OCI-LY7 (cell line): ENCODE data around the gene GRK4. TPM values are rescaled to one million over a fixed set of nuclear protein-coding genes. Genes with fewer than 3 reads are reported as not detected.

Experiments
- BruUV-seq: library from RNA; stranded (reverse); fragments of 400-500 nt; replicated peaks from 2 replicates; lab custom pipeline; 2021; lab: Mats Ljungman, UMichigan
- CTCF ChIA-PET: fragments of 300-600 bp; sonication (Branson Sonifier 250); formaldehyde crosslinking; loops from one replicate; lab custom pipeline; 2022; ENCODE audit warnings: antibody characterized with exemption; ENCODE audit not compliant: unreplicated experiment; lab: Charles Lee
- POLR2A ChIA-PET: fragments of 300-600 bp; sonication (Branson Sonifier 250); formaldehyde crosslinking; loops from one replicate; lab custom pipeline; 2022; ENCODE audit warnings: antibody characterized with exemption; lab: Charles Lee
- DNase-seq: peaks from one replicate; pipeline ENCODE4 v3.0.0-alpha.2; 2015; ENCODE audit warnings: low spot score
- H2AFZ ChIP-seq: fragments of 200-600 bp; sonication (generic), shearing (Covaris generic); 2 replicates; pipeline ENCODE4 v1.6.1; 2014; ENCODE audit warnings: mild to moderate bottlenecking, antibody characterized with exemption, low read length, moderate library complexity
- H3K27ac ChIP-seq: fragments of 200-600 bp; sonication (generic); 2 replicates; pipeline ENCODE4 v1.5.1; 2014; ENCODE audit warnings: mixed run types, low read depth, mild to moderate bottlenecking, moderate library complexity, low read length, inconsistent platforms; ENCODE audit not compliant: poor library complexity, severe bottlenecking
- H3K36me3 ChIP-seq: fragments of 200-600 bp; sonication (generic); 2 replicates; pipeline ENCODE4 v1.6.1; 2014; ENCODE audit warnings: mild to moderate bottlenecking, antibody characterized with exemption, low read length, moderate library complexity, mixed read lengths; ENCODE audit not compliant: insufficient read depth
- H3K4me1 ChIP-seq: fragments of 200-600 bp; sonication (generic); 2 replicates; pipeline ENCODE4 v1.5.1; 2014; ENCODE audit warnings: mild to moderate bottlenecking, low read length; ENCODE audit not compliant: insufficient read depth, poor library complexity, severe bottlenecking
- H3K4me2 ChIP-seq: fragments of 200-600 bp; sonication (generic); 2 replicates; pipeline ENCODE4 v1.6.1; 2014; ENCODE audit warnings: mild to moderate bottlenecking, low read length
- H3K4me3 ChIP-seq: fragments of 200-600 bp; sonication (generic); 2 replicates; pipeline ENCODE4 v1.5.1; 2014; ENCODE audit warnings: mild to moderate bottlenecking, low read depth, low read length; ENCODE audit not compliant: poor library complexity, severe bottlenecking
- H3K79me2 ChIP-seq: fragments of 200-600 bp; sonication (generic); 2 replicates; pipeline ENCODE4 v1.6.1; 2016; ENCODE audit warnings: low read depth, mild to moderate bottlenecking, low read length, moderate library complexity, mixed read lengths; ENCODE audit not compliant: insufficient read depth
- H3K9me2 ChIP-seq: fragments of 200-600 bp; sonication (generic); 2 replicates; pipeline ENCODE4 v1.6.1; 2016; ENCODE audit warnings: mild to moderate bottlenecking, low read length, mixed read lengths; ENCODE audit not compliant: insufficient read depth
- H3K9me3 ChIP-seq: fragments of 200-600 bp; sonication (generic); 2 replicates; pipeline ENCODE4 v1.6.1; 2014; ENCODE audit warnings: mild to moderate bottlenecking, mixed run types, low read length, mixed read lengths
- H4K20me1 ChIP-seq: fragments of 200-600 bp; sonication (generic); 2 replicates; pipeline ENCODE4 v1.6.1; 2014; ENCODE audit warnings: mild to moderate bottlenecking, antibody characterized with exemption, low read length, moderate library complexity, mixed read lengths; ENCODE audit not compliant: insufficient read depth
- CTCF ChIP-seq: fragments of 200-600 bp; sonication (generic); conservative IDR thresholded peaks from 2 replicates; pipeline ENCODE4 v1.5.1; 2014; ENCODE audit warnings: mild to moderate bottlenecking, antibody characterized with exemption, low read length, moderate library complexity, mixed read lengths
- EZH2phosphoT487 ChIP-seq: fragments of 200-600 bp; sonication (generic); IDR thresholded peaks from 2 replicates; pipeline ENCODE4 v1.6.1; 2018; ENCODE audit warnings: low read depth, borderline replicate concordance, mild to moderate bottlenecking, mixed run types, antibody characterized with exemption, low read length, moderate library complexity, mixed read lengths
- intact Hi-C: fragments of 100-400 bp; cut with micrococcal nuclease; formaldehyde crosslinking; loops from one replicate; pipeline ENCODE4 v1.10.0; 2022; ENCODE audit not compliant: unreplicated experiment
- total RNA-seq, 2 experiments: library from RNA; depleted of rRNA in 1 of 2; stranded (reverse); fragments of >200 nt in 1 of 2; shearing (Covaris generic) in 1 of 2; gene quantifications; 2 replicates each; pipeline ENCODE4 v1.2.3, GENCODE V29; 2014 to 2022

Gene GRK4
- total RNA-seq, 2 experiments from 2014 or later = 6.5 to 9.1 TPM

DNA sequence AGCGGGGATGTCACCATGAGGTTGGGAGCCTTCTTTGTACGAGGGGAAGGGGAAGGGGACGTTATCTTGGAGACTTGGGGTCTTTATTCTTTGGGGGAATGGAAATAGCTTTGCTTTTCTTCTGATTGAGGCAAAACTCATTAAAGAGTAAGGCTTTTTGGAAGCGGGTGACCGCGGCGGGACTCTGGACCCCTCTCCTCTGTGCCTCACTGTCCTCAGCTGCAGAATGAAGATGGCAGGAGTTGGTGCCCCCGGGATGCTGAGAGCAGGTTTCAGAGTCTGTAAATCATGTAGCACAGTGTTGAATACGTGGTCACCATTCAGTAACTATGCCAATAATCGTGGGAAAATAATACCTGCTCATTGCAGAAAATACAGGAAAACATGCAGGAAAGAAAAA is 78.9 kb downstream of the GRK4 start:
- TF ChIP-seq CTCF (no peak), EZH2phosphoT487 (no peak)
- H3K9me3 ChIP-seq = no peaks in the 10 kb centered on the region
- H3K4me3 ChIP-seq = peak overlapping the region; percentile 52
- H3K4me2 ChIP-seq = peak overlapping the region; percentile 56
- H4K20me1 ChIP-seq = no peaks in the 10 kb centered on the region
- intact Hi-C loops = no loop called here
- H3K36me3 ChIP-seq = no peaks in the 10 kb centered on the region
- POLR2A ChIA-PET = interaction anchor here (0.7 to 1.0 kb wide), 2 partner anchors 94 to 721 kb away, joined by 3 to 4 read pairs; no protein-coding TSS in a partner anchor
- BruUV-seq = no TSS peak
- H3K4me1 ChIP-seq = peaks cover 57% of the 10 kb centered on the region
- no peak overlapping the region for H3K27ac ChIP-seq
- no peak for DNase-seq
- H3K79me2 ChIP-seq = no peaks in the 10 kb centered on the region
- CTCF ChIA-PET = no interaction called here
- no peaks in the 10 kb centered on the region for H3K9me2 ChIP-seq
- peak overlapping the region; percentile 53; the same call in 1 of the 2 replicates for H2AFZ ChIP-seq

- no peaks in the 10 kb centered on the region for H3K79me2 ChIP-seq
- no peak for DNase-seq
- no peak overlapping the region for H3K4me2 ChIP-seq
- no peaks in the 10 kb centered on the region for H3K36me3 ChIP-seq
- no peaks in the 10 kb centered on the region for H3K9me3 ChIP-seq
- TF ChIP-seq EZH2phosphoT487 = no peak
- no peak overlapping the region for H3K4me3 ChIP-seq
- H3K4me1 ChIP-seq = peaks cover 62% of the 10 kb centered on the region
- no peaks in the 10 kb centered on the region for H4K20me1 ChIP-seq
- H2AFZ ChIP-seq = no peak overlapping the region
- no peaks in the 10 kb centered on the region for H3K9me2 ChIP-seq
- H3K27ac ChIP-seq = no peak overlapping the region
- intact Hi-C loops = no loop called here
- no TSS peak for BruUV-seq
- POLR2A ChIA-PET = no interaction called here
- CTCF ChIA-PET = no interaction called here
Measured at GRCh38 chr4:3043282-3044020, 80.1 kb downstream of the GRK4 start.

DNA sequence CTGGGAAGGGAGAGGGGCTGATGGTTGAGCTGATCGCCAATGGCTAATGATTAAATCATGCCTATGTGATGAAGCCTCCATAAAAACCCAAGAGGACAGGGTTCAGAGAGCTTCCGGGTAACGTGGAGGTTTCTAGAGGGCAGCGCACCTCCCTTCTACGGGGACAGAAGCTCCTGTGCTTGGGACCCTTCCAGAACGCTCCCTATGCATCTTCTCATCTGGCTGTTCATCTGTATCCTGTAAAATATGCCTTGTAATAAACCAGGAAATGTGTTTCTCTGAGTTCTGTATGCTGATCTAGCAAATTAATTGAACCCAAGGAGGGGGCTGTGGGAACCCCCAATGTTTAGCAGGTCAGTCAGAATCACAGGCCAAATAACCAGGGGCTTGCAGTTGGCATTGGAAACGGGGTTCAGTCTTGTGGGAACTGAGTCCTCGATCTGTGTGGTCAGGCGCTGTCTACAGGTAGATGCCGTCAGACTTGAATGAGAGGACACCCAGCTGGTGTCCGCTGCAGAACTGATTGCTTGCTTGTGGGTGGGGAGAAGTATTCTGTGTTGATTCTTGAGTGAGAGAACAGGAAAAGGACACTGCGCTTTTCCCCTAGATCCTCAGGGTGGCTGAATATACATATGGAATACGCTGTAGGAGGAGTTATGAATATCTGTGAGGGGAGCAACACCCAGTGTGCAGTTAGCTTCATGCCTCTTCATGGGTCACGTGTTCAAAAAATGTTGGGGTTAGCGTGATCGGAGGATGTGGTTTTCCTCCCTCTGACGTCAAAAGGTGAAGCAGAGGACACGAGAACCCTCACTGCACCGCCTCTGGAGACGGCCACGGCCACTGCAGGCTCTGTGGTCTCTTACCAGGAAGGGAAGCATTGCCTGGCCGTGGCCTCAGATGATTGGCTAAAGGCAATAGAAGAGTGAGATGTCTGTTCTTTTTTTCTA is 81.8 kb downstream of the GRK4 start:
- DNase-seq = no peak
- H3K4me1 ChIP-seq = peaks cover 66% of the 10 kb centered on the region
- H3K9me2 ChIP-seq = no peaks in the 10 kb centered on the region
- no peaks in the 10 kb centered on the region for H3K9me3 ChIP-seq
- BruUV-seq = no TSS peak
- no peaks in the 10 kb centered on the region for H3K36me3 ChIP-seq
- TF ChIP-seq EZH2phosphoT487 = no peak
- no peak for TF ChIP-seq CTCF
- H2AFZ ChIP-seq = peak overlapping the region; percentile 66; the same call in 1 of the 2 replicates
- intact Hi-C loops = loop anchor here (5.0 kb wide), 1 partner anchor 92 kb away; no protein-coding TSS in a partner anchor
- ChIA-PET CTCF (no interaction called here), POLR2A (interaction anchor here (0.6 kb wide), 1 partner anchor 21 kb away, joined by 4 read pairs; no protein-coding TSS in a partner anchor)
- H3K27ac ChIP-seq = peak overlapping the region; percentile 80
- no peak overlapping the region for H3K4me3 ChIP-seq
- H4K20me1 ChIP-seq = no peaks in the 10 kb centered on the region
- H3K79me2 ChIP-seq = no peaks in the 10 kb centered on the region
- H3K4me2 ChIP-seq = peak overlapping the region; percentile 36; the same call in 1 of the 2 replicates
